ENCODE results near the gene ATRAID.

- TF ChIP-seq, protein P1, sequence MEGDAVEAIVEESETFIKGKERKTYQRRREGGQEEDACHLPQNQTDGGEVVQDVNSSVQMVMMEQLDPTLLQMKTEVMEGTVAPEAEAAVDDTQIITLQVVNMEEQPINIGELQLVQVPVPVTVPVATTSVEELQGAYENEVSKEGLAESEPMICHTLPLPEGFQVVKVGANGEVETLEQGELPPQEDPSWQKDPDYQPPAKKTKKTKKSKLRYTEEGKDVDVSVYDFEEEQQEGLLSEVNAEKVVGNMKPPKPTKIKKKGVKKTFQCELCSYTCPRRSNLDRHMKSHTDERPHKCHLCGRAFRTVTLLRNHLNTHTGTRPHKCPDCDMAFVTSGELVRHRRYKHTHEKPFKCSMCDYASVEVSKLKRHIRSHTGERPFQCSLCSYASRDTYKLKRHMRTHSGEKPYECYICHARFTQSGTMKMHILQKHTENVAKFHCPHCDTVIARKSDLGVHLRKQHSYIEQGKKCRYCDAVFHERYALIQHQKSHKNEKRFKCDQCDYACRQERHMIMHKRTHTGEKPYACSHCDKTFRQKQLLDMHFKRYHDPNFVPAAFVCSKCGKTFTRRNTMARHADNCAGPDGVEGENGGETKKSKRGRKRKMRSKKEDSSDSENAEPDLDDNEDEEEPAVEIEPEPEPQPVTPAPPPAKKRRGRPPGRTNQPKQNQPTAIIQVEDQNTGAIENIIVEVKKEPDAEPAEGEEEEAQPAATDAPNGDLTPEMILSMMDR (IDR thresholded peaks at IDR 0.05; ENCODE audit: insufficient read depth, low read length, poor library complexity, severe bottlenecking), result no peak
- no peak for TF ChIP-seq EZH2phosphoT487 (conservative IDR thresholded peaks at IDR 0.05; ENCODE audit: low read length)
Observed at GRCh38 chr2:27201675-27202074, 10.2 kb upstream of the ATRAID start.

Measured in SU-DHL-6 (cell line).